ENCODE measurements around the gene PRPH. TPM values are rescaled to one million over a fixed set of nuclear protein-coding genes. Genes with fewer than 3 reads are reported as not detected.
"Not testable (repeated sequence)": the region's sequence is repeated elsewhere in the genome, so short reads cannot be mapped to it uniquely, and the experiment has no call there.

Gene PRPH
- total and polyA plus RNA-seq, 3 experiments from 2014 or later = not detected

GRCh38 chr12:49297695-49298060, 2.7 kb downstream of the PRPH start:
- Mint-ChIP-seq H3K27me3 (peaks cover 47 to 56% of the 10 kb centered on the region in 2 donors), H3K36me3 (no peaks in the 10 kb centered on the region), H3K4me3 (peak overlapping the region in 5 of 7 donors; percentile 23 to 60 (median 44)), H3K9me3 (no peaks in the 10 kb centered on the region), H3K27ac (no peak overlapping the region), H3K4me1 (peaks cover 15 to 31% (median 17%) of the 10 kb centered on the region in 3 donors)
- Histone ChIP-seq H3K9me3 (ENCODE audit: low read length) (no peaks in the 10 kb centered on the region), H3K27me3 (ENCODE audit: insufficient read depth, low read length, poor library complexity, severe bottlenecking) (peaks cover 39% of the 10 kb centered on the region), H3K36me3 (ENCODE audit: insufficient read depth, low read length) (no peaks in the 10 kb centered on the region), H3K4me3 (ENCODE audit: low read length) (no peak overlapping the region), H3K4me1 (ENCODE audit: insufficient read depth, low read length) (peaks cover 13% of the 10 kb centered on the region), H3K27ac (ENCODE audit: low read depth, low read length) (no peak overlapping the region)
- ChIA-PET CTCF (interaction anchor here (0.7 to 9.8 kb wide), 7 partner anchors 10 to 69 kb away, joined by 3 to 102 read pairs (median 6); partner anchors contain the start of genes DNAJC22, SPATS2 and TROAP), POLR2A (no interaction called here)
- no peak for DNase-seq

GRCh38 chr12:49298160-49298559, 3.2 kb downstream of the PRPH start:
- CTCF ChIA-PET = no interaction called here
- POLR2A ChIA-PET = no interaction called here
- H3K9me3 Mint-ChIP-seq = no peaks in the 10 kb centered on the region
- H3K36me3 Mint-ChIP-seq = no peaks in the 10 kb centered on the region
- H3K27ac Mint-ChIP-seq = no peak overlapping the region
- H3K27me3 Mint-ChIP-seq = peaks cover 47 to 61% of the 10 kb centered on the region in 2 donors
- no peak overlapping the region for H3K4me3 ChIP-seq (ENCODE audit: low read length)
- H3K9me3 ChIP-seq (ENCODE audit: low read length) = no peaks in the 10 kb centered on the region
- H3K27me3 ChIP-seq (ENCODE audit: insufficient read depth, low read length, poor library complexity, severe bottlenecking) = peaks cover 39% of the 10 kb centered on the region
- peaks cover 15 to 31% (median 17%) of the 10 kb centered on the region in 3 donors for H3K4me1 Mint-ChIP-seq
- no peak overlapping the region for H3K27ac ChIP-seq (ENCODE audit: low read depth, low read length)
- peaks cover 13% of the 10 kb centered on the region for H3K4me1 ChIP-seq (ENCODE audit: insufficient read depth, low read length)
- DNase-seq = no peak
- no peaks in the 10 kb centered on the region for H3K36me3 ChIP-seq (ENCODE audit: insufficient read depth, low read length)
- H3K4me3 Mint-ChIP-seq = peak overlapping the region in 4 of 7 donors; percentile 41 to 60 (median 45)

GRCh38 chr12:49301760-49302159, 6.8 kb downstream of the PRPH start:
- H3K27me3 Mint-ChIP-seq = peaks cover 37 to 57% of the 10 kb centered on the region in 2 donors
- H3K9me3 ChIP-seq (ENCODE audit: low read length) = no peaks in the 10 kb centered on the region
- H3K9me3 Mint-ChIP-seq = no peaks in the 10 kb centered on the region
- no peaks in the 10 kb centered on the region for H3K36me3 ChIP-seq (ENCODE audit: insufficient read depth, low read length)
- H3K4me1 ChIP-seq (ENCODE audit: insufficient read depth, low read length) = peaks cover 6% of the 10 kb centered on the region
- POLR2A ChIA-PET = no interaction called here
- H3K4me1 Mint-ChIP-seq = peaks cover 9 to 24% (median 12%) of the 10 kb centered on the region in 3 donors
- H3K4me3 Mint-ChIP-seq = no peak overlapping the region
- DNase-seq = no peak
- H3K36me3 Mint-ChIP-seq = no peaks in the 10 kb centered on the region
- H3K27ac Mint-ChIP-seq = peak overlapping the region in 1 of 8 donors; percentile 43
- H3K27me3 ChIP-seq (ENCODE audit: insufficient read depth, low read length, poor library complexity, severe bottlenecking) = peaks cover 18% of the 10 kb centered on the region
- H3K27ac ChIP-seq (ENCODE audit: low read depth, low read length) = no peak overlapping the region
- CTCF ChIA-PET = interaction anchor here (1.4 kb wide), 2 partner anchors 12 to 46 kb away, joined by 3 to 7 read pairs; no protein-coding TSS in a partner anchor
- no peak overlapping the region for H3K4me3 ChIP-seq (ENCODE audit: low read length)

- Histone ChIP-seq H3K27me3 (ENCODE audit: insufficient read depth, low read length, poor library complexity, severe bottlenecking) (no peaks in the 10 kb centered on the region), H3K9me3 (ENCODE audit: low read length) (no peaks in the 10 kb centered on the region), H3K4me3 (ENCODE audit: low read length) (no peak overlapping the region), H3K4me1 (ENCODE audit: insufficient read depth, low read length) (no peaks in the 10 kb centered on the region), H3K27ac (ENCODE audit: low read depth, low read length) (no peak overlapping the region), H3K36me3 (ENCODE audit: insufficient read depth, low read length) (no peaks in the 10 kb centered on the region)
- Mint-ChIP-seq H3K4me1 (peaks cover 3 to 5% (median 3%) of the 10 kb centered on the region in 3 donors), H3K4me3 (no peak overlapping the region), H3K27me3 (peaks cover 20 to 56% of the 10 kb centered on the region in 2 donors), H3K36me3 (no peaks in the 10 kb centered on the region), H3K9me3 (no peaks in the 10 kb centered on the region), H3K27ac (no peak overlapping the region)
- ChIA-PET CTCF (interaction anchor here (1.0 to 1.1 kb wide), 3 partner anchors 15 to 55 kb away, joined by 3 to 4 read pairs (median 4); no protein-coding TSS in a partner anchor), POLR2A (interaction anchor here (0.5 kb wide), 1 partner anchor 170 kb away, joined by 4 read pairs; no protein-coding TSS in a partner anchor)
- DNase-seq = no peak
Measured at GRCh38 chr12:49304161-49304560, 9.2 kb downstream of the PRPH start.

GRCh38 chr12:49305762-49306510, 11.0 kb downstream of the PRPH start:
- Histone ChIP-seq H3K4me1 (ENCODE audit: insufficient read depth, low read length) (no peaks in the 10 kb centered on the region), H3K27me3 (ENCODE audit: insufficient read depth, low read length, poor library complexity, severe bottlenecking) (no peaks in the 10 kb centered on the region), H3K27ac (ENCODE audit: low read depth, low read length) (no peak overlapping the region), H3K36me3 (ENCODE audit: insufficient read depth, low read length) (no peaks in the 10 kb centered on the region), H3K4me3 (ENCODE audit: low read length) (no peak overlapping the region), H3K9me3 (ENCODE audit: low read length) (no peaks in the 10 kb centered on the region)
- DNase-seq = no peak
- peaks cover 3 to 5% (median 3%) of the 10 kb centered on the region in 3 donors for H3K4me1 Mint-ChIP-seq
- ChIA-PET POLR2A (no interaction called here), CTCF (no interaction called here)
- H3K4me3 Mint-ChIP-seq = no peak overlapping the region
- no peaks in the 10 kb centered on the region for H3K36me3 Mint-ChIP-seq
- peaks cover 23 to 63% of the 10 kb centered on the region in 2 donors for H3K27me3 Mint-ChIP-seq
- no peaks in the 10 kb centered on the region for H3K9me3 Mint-ChIP-seq
- H3K27ac Mint-ChIP-seq = no peak overlapping the region

GRCh38 chr12:49309386-49309785, 14.4 kb downstream of the PRPH start:
- Histone ChIP-seq H3K9me3 (ENCODE audit: low read length) (no peaks in the 10 kb centered on the region), H3K27me3 (ENCODE audit: insufficient read depth, low read length, poor library complexity, severe bottlenecking) (no peaks in the 10 kb centered on the region), H3K4me1 (ENCODE audit: insufficient read depth, low read length) (no peaks in the 10 kb centered on the region), H3K27ac (ENCODE audit: low read depth, low read length) (no peak overlapping the region), H3K36me3 (ENCODE audit: insufficient read depth, low read length) (no peaks in the 10 kb centered on the region), H3K4me3 (ENCODE audit: low read length) (no peak overlapping the region)
- ChIA-PET POLR2A (no interaction called here), CTCF (interaction anchor here (0.9 kb wide), 1 partner anchor 13 kb away, joined by 3 read pairs; the partner anchor contains the start of gene TROAP)
- Mint-ChIP-seq H3K27ac (no peak overlapping the region), H3K4me1 (no peaks in the 10 kb centered on the region), H3K4me3 (no peak overlapping the region), H3K9me3 (no peaks in the 10 kb centered on the region), H3K36me3 (no peaks in the 10 kb centered on the region), H3K27me3 (peaks cover 18 to 49% of the 10 kb centered on the region in 2 donors)
- no peak for DNase-seq

DNA sequence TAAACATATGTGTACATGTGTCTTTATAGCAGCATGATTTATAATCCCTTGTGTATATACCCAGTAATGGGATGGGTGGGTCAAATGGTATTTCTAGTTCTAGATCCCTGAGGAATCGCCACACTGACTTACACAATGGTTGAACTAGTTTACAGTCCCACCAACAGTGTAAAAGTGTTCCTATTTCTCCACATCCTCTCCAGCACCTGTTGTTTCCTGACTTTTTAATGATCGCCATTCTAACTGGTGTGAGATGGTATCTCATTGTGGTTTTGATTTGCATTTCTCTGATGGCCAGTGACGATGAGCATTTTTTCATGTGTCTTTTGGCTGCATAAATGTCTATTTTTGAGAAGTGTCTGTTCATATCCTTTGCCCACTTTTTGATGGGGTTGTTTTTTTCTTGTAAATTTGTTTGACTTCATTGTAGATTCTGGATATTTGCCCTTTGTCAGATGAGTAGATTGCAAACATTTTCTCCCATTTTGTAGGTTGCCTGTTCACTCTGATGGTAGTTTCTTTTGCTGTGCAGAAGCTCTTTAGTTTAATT, 15.6 kb downstream of the PRPH start:
- H3K4me3 Mint-ChIP-seq; H3K36me3 ChIP-seq (ENCODE audit: insufficient read depth, low read length); H3K27ac Mint-ChIP-seq; H3K27ac ChIP-seq (ENCODE audit: low read depth, low read length); CTCF ChIA-PET; H3K27me3 ChIP-seq (ENCODE audit: insufficient read depth, low read length, poor library complexity, severe bottlenecking); H3K4me3 ChIP-seq (ENCODE audit: low read length); H3K4me1 ChIP-seq (ENCODE audit: insufficient read depth, low read length); POLR2A ChIA-PET; H3K9me3 ChIP-seq (ENCODE audit: low read length); H3K4me1 Mint-ChIP-seq; DNase-seq; H3K9me3 Mint-ChIP-seq; H3K36me3 Mint-ChIP-seq: not testable (repeated sequence)
- peaks cover 18 to 50% of the 10 kb centered on the region in 2 donors for H3K27me3 Mint-ChIP-seq

- ChIA-PET POLR2A (no interaction called here), CTCF (no interaction called here)
- no peaks in the 10 kb centered on the region for H3K27me3 ChIP-seq (ENCODE audit: insufficient read depth, low read length, poor library complexity, severe bottlenecking)
Measured at GRCh38 chr12:49314811-49315210, 19.9 kb downstream of the PRPH start.

More at GRCh38 chr12:49314811-49315210, 19.9 kb downstream of the PRPH start:
- Mint-ChIP-seq H3K9me3 (no peaks in the 10 kb centered on the region), H3K4me1 (no peaks in the 10 kb centered on the region), H3K27ac (peak overlapping the region in 1 of 8 donors; percentile 29), H3K36me3 (no peaks in the 10 kb centered on the region), H3K27me3 (peaks cover 11 to 15% of the 10 kb centered on the region in 2 donors), H3K4me3 (no peak overlapping the region)
- H3K27ac ChIP-seq (ENCODE audit: low read depth, low read length) = no peak overlapping the region
- no peaks in the 10 kb centered on the region for H3K4me1 ChIP-seq (ENCODE audit: insufficient read depth, low read length)
- no peak overlapping the region for H3K4me3 ChIP-seq (ENCODE audit: low read length)
- H3K9me3 ChIP-seq (ENCODE audit: low read length) = no peaks in the 10 kb centered on the region
- no peak for DNase-seq
- no peaks in the 10 kb centered on the region for H3K36me3 ChIP-seq (ENCODE audit: insufficient read depth, low read length)

All from CD8-positive, alpha-beta memory T cell (primary cell).